Body of pancreas (tissue), 4 donors: ENCODE measurements around the gene UNC5A.

Source experiments
- CTCF ChIP-seq, 7 experiments: fragments of 450-650 bp in 4 of 7; fragments of 200-600 bp in 3 of 7; sonication (generic) in 3 of 7; IDR thresholded peaks; one replicate each; pipeline ENCODE4 v1.5.1; 2016 to 2019; ENCODE audit warnings: antibody characterized with exemption in 7 of 7
- POLR2A ChIP-seq, 3 donors: fragments of 450-650 bp; IDR thresholded peaks; one replicate each; pipeline ENCODE4 v1.6.1; 2016; ENCODE audit warnings: antibody characterized with exemption in 3 of 3, mild to moderate bottlenecking in 2 of 3

- TF ChIP-seq CTCF (IDR thresholded peaks at IDR 0.05) (no peak), POLR2A (IDR thresholded peaks at IDR 0.05) (no peak)
Observed at GRCh38 chr5:176792655-176793342, 17.6 kb upstream of the UNC5A start.
